Osteoblast (primary cell): Measurements from ENCODE around the gene ACSL3. TPM values are rescaled to one million over a fixed set of nuclear protein-coding genes. Genes with fewer than 3 reads are reported as not detected.
"Not testable (repeated sequence)": the region's sequence is repeated elsewhere in the genome, so short reads cannot be mapped to it uniquely, and the experiment has no call there.

Source experiments
- DNase-seq: peaks from one replicate; pipeline ENCODE4 v3.0.0; 2011; ENCODE audit warnings: low spot score, mixed read lengths; ENCODE audit not compliant: insufficient read length; ENCODE audit errors: missing footprints
- H2AFZ ChIP-seq: 2 replicates; pipeline ENCODE4 v1.6.0; 2011; ENCODE audit warnings: mild to moderate bottlenecking, low read length
- H3K27ac ChIP-seq: 2 replicates; pipeline ENCODE4 v1.5.1; 2011; ENCODE audit warnings: mild to moderate bottlenecking, low read depth, low read length, moderate library complexity
- H3K27me3 ChIP-seq: 2 replicates; pipeline ENCODE4 v1.6.0; 2012; ENCODE audit warnings: mild to moderate bottlenecking, control low read depth, inconsistent platforms, low read length, moderate library complexity; ENCODE audit not compliant: insufficient read depth
- H3K36me3 ChIP-seq: 2 replicates; pipeline ENCODE4 v1.5.1; 2011; ENCODE audit warnings: mild to moderate bottlenecking, low read length, control low read depth, moderate library complexity; ENCODE audit not compliant: insufficient read depth
- H3K4me1 ChIP-seq: 2 replicates; pipeline ENCODE4 v1.5.1; 2011; ENCODE audit warnings: mild to moderate bottlenecking, low read length, control low read depth, moderate library complexity; ENCODE audit not compliant: insufficient read depth
- H3K4me2 ChIP-seq: 2 replicates; pipeline ENCODE4 v1.6.0; 2011; ENCODE audit warnings: mild to moderate bottlenecking, low read length; ENCODE audit not compliant: insufficient read depth
- H3K4me3 ChIP-seq: fragments of 200-600 bp; sonication (generic); 3 replicates; pipeline ENCODE4 v1.5.1; 2012; ENCODE audit warnings: mild to moderate bottlenecking, low read length, inconsistent platforms; ENCODE audit not compliant: insufficient read depth
- H3K79me2 ChIP-seq: 2 replicates; pipeline ENCODE4 v1.6.0; 2012; ENCODE audit warnings: mild to moderate bottlenecking, low read length, control low read depth, inconsistent platforms; ENCODE audit not compliant: insufficient read depth
- H3K9me3 ChIP-seq: 2 replicates; pipeline ENCODE4 v1.5.1; 2011; ENCODE audit warnings: low read depth, low read length, control low read depth
- H4K20me1 ChIP-seq: 2 replicates; pipeline ENCODE4 v1.6.0; 2012; ENCODE audit warnings: mild to moderate bottlenecking, low read length, control low read depth; ENCODE audit not compliant: insufficient read depth
- CTCF ChIP-seq: IDR thresholded peaks from 2 replicates; pipeline ENCODE4 v1.5.1; 2011; ENCODE audit warnings: mild to moderate bottlenecking, low read depth, low read length, moderate library complexity; ENCODE audit errors: extremely low read depth
- total RNA-seq: library from RNA; depleted of rRNA; stranded (reverse); fragments of >200 nt; gene quantifications from 2 replicates; pipeline ENCODE4 v1.2.3, GENCODE V29; 2012

Gene ACSL3
- total RNA-seq, 1 donor = 166 TPM

DNA sequence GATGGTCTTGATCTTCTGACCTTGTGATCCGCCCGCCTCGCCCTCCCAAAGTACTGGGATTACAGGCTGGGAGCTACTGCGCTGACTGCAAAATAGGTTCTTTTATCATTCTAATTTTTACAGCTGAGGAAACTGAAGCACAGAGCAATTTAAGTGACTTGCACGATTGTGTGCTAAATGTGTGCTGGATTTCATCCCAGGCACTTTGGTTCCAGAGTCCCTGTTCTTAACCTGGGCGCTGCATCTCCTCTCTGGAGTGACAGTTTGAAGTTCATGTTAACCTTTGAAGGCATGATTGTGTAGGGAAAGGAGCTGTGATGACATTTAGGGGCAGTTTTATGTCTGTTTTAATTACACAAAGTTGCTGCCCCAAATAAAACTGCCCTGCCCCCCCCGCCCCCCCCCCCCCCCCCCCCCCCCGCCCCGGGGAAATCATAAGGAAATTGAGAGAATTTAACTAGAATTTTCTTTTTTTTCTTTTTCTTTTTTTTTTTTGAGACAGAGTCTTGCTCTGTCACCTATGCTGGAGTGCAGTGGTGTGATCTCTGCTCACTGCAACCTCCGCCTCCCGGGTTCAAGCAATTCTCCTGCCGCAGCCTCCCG, 5.6 kb downstream of the ACSL3 start:
- Histone ChIP-seq H3K4me2 (no peak overlapping the region), H4K20me1 (peaks cover 78% of the 10 kb centered on the region), H3K27me3 (no peaks in the 10 kb centered on the region), H3K4me3 (no peak overlapping the region), H3K9me3 (no peaks in the 10 kb centered on the region), H3K36me3 (no peaks in the 10 kb centered on the region), H3K4me1 (peaks cover 26% of the 10 kb centered on the region), H3K27ac (no peak overlapping the region), H2AFZ (no peak overlapping the region), H3K79me2 (peaks cover 98% of the 10 kb centered on the region)
- TF ChIP-seq CTCF = no peak
- no peak for DNase-seq

DNA sequence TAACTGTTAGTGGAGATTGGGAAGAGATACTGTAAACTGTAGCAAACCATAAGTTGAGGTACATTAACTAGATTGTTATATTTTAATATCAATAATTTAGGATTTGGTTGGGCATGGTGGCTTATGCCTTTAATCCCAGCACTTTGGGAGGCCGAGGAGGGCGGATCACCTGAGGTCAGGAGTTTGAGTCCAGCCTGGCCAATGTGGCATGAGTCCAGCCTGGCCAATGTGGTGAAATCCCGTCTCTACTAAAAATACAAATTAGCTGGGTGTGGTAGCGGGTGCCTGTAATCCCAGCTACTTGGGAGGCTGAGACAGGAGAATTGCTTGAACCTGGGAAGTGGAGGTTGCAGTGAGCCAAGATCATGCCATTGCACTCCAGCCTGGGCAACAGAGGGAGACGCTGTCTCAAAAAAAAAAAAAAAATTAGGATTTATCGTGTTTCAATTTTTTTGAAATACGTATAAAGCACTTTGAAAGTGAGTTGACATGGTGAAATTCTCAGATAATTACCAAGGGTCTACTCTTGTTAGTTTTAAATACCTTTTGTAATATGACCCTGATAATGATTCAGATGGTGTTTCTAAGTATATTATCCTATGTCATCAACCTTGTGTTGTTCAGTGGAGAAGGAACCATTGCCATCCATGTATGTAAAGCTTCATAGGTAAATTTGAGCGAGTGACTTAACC, 7.9 kb downstream of the ACSL3 start:
- not testable (repeated sequence) for H3K9me3 ChIP-seq, H3K36me3 ChIP-seq, H3K27me3 ChIP-seq, H3K27ac ChIP-seq, H3K4me3 ChIP-seq, DNase-seq, H2AFZ ChIP-seq, H3K4me2 ChIP-seq
- peaks cover 67% of the 10 kb centered on the region for H4K20me1 ChIP-seq
- H3K79me2 ChIP-seq = peaks cover 98% of the 10 kb centered on the region
- peaks cover 10% of the 10 kb centered on the region for H3K4me1 ChIP-seq

DNA sequence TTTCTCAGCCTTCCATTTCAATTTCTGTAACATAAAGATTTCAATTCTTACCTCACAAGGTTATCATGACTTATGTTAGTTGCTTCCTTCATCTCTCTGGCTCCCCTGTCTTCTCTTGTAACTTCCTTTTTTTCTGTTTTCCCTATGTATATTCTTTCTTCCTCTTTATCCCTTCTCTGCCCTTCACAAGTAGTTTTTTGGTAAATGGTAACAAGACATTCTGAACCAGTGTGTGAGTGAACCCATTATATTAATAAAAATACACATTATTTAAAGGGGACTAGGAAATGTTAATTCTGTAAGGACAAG, 8.4 kb downstream of the ACSL3 start:
- Histone ChIP-seq H3K4me1 (peaks cover 5% of the 10 kb centered on the region), H3K27ac (no peak overlapping the region), H3K4me2 (no peak overlapping the region), H4K20me1 (peaks cover 62% of the 10 kb centered on the region), H3K36me3 (no peaks in the 10 kb centered on the region), H3K4me3 (no peak overlapping the region), H3K9me3 (no peaks in the 10 kb centered on the region), H2AFZ (no peak overlapping the region), H3K27me3 (no peaks in the 10 kb centered on the region), H3K79me2 (peaks cover 98% of the 10 kb centered on the region)
- no peak for TF ChIP-seq CTCF
- DNase-seq = no peak

DNA sequence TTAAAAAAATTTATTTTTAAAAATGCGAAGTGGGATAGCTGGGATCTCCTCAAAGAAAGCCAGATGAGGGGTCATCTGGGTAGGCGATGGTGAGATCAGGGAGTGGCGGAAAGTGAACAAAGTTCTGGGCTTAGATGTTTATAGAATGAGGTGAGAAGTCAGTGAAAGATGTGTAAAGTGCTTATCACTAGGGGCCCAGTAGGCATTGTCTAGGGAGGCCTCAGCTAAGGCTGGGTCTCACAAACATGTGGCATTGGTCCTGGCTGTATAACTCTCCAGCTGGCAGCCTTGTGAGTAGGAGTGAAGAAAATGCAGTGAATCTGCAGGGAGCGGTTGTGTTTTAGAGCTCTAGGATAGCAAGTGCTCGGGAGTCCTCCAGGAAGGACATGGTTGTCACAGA, 10.5 kb downstream of the ACSL3 start:
- no peak for DNase-seq
- Histone ChIP-seq H3K27ac (no peak overlapping the region), H3K4me3 (no peak overlapping the region), H3K79me2 (peaks cover 98% of the 10 kb centered on the region), H3K36me3 (no peaks in the 10 kb centered on the region), H2AFZ (no peak overlapping the region), H4K20me1 (peaks cover 55% of the 10 kb centered on the region), H3K4me2 (no peak overlapping the region), H3K27me3 (no peaks in the 10 kb centered on the region), H3K9me3 (no peaks in the 10 kb centered on the region), H3K4me1 (no peaks in the 10 kb centered on the region)
- TF ChIP-seq CTCF = no peak
